Suprapubic skin (tissue), 3 donors: ENCODE measurements around the gene CCAR1.

Source experiments
- CTCF ChIP-seq, 2 donors: fragments of 200-600 bp in 1 of 2; fragments of 450-650 bp in 1 of 2; sonication (generic) in 1 of 2; IDR thresholded peaks; one replicate each; pipeline ENCODE4 v1.5.1; 2016 to 2019; ENCODE audit warnings: antibody characterized with exemption in 2 of 2, mild to moderate bottlenecking in 1 of 2, moderate library complexity in 1 of 2
- POLR2A ChIP-seq, 2 donors: fragments of 450-650 bp; IDR thresholded peaks; one replicate each; pipeline ENCODE4 v1.6.1; 2017; ENCODE audit warnings: antibody characterized with exemption in 2 of 2, mild to moderate bottlenecking in 2 of 2, moderate library complexity in 2 of 2

DNA sequence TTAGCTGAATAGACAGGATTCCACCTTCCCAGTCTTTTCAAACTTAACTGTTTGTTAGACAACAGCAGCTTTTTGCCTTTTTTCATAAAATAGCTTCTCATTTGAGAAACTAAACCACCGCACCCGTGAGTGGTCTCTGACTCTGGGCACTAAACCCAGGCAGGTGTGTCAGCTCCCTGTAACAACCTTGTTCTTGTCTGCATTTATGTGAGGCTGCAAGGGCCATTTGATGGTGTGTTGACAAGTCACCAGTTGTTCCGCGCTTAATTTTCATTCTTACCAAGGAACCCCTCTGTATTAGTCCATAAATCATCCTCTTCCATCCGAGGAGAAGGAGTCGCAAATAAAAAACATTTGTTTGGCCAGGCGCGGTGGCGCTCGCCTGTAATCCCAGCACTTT, 107.8 kb downstream of the CCAR1 start:
- TF ChIP-seq CTCF (IDR thresholded peaks at IDR 0.05) (no peak), POLR2A (IDR thresholded peaks at IDR 0.05) (no peak)
